ENCODE measurements around the gene PDE6B. TPM values are rescaled to one million over a fixed set of nuclear protein-coding genes. Genes with fewer than 3 reads are reported as not detected.
A peak's percentile ranks its signal among the peaks of the same experiment; 100 is the strongest.

The PDE6B gene
- total and polyA plus RNA-seq, 2 of the 13 experiments (the other 11 are each of a cell fraction or from before 2014, with no cell fraction given) = 0.38 to 0.40 TPM

DNA sequence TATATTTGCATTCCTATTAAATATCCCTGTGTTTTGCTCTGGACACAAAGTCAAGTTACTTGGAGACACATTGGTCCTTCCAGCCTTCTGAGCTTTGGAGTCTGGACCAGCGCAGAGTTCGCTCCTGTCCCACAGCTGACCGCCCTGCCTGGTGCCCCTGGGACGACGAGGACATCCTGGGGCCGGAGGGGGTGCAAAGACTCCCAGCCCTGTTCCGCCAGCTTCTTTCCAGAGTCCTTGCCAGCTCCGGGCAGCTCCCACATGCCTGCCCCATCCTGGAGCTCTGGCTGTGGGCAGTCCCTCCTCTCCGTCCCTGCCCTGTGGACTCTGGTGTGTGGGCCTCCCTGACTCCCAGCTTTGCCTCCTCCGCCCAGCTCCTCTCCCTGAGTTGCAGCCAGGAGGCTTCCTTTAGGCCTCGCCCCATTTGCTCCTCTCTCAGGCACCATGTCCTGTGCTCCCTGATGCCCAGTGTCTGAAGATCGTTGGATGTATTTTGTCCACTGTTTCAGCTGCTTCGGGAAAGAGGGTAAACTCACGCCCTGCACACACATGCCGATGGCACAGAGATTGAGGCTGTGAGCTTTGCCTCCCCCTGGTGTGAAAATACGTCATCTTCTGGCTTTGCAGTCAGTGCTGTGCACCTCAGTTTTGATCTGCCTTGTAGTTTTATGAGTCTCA lies 75.4 kb downstream of the PDE6B start (continued):
- TF ChIP-seq FOXK1 (CRISPR knock-in tag; IDR thresholded peaks at IDR 0.05; ENCODE audit: borderline replicate concordance, low read depth) = no peak
- TF ChIP-seq ZNF337 (CRISPR knock-in tag; IDR thresholded peaks at IDR 0.05; ENCODE audit: borderline replicate concordance, low read depth) = no peak
- TF ChIP-seq TRIM22 (IDR thresholded peaks at IDR 0.05) = no peak
- no peak for TF ChIP-seq THAP8 (CRISPR knock-in tag; IDR thresholded peaks at IDR 0.05; ENCODE audit: borderline replicate concordance)
- TF ChIP-seq KDM5A (IDR thresholded peaks at IDR 0.05; ENCODE audit: borderline replicate concordance, low read length) = no peak
- TF ChIP-seq ZNF878 (CRISPR knock-in tag; IDR thresholded peaks at IDR 0.05) = no peak
- no peak for TF ChIP-seq ZFP37 (CRISPR knock-in tag; IDR thresholded peaks at IDR 0.05; ENCODE audit: borderline replicate concordance)
- TF ChIP-seq KIAA2018 (CRISPR knock-in tag; IDR thresholded peaks at IDR 0.05; ENCODE audit: borderline replicate concordance) = no peak
- TF ChIP-seq HMGXB3 (CRISPR knock-in tag; IDR thresholded peaks at IDR 0.05; ENCODE audit: borderline replicate concordance) = no peak
- TF ChIP-seq STAG1 (CRISPR knock-in tag; IDR thresholded peaks at IDR 0.05) = peak; percentile 83
- TF ChIP-seq NRL (CRISPR knock-in tag; IDR thresholded peaks at IDR 0.05; ENCODE audit: borderline replicate concordance) = no peak
- no peak for TF ChIP-seq KLF16 (CRISPR knock-in tag; IDR thresholded peaks at IDR 0.05)
- no peak for TF ChIP-seq CENPX (CRISPR knock-in tag; IDR thresholded peaks at IDR 0.05)
- TF ChIP-seq ZNF251 (CRISPR knock-in tag; IDR thresholded peaks at IDR 0.05) = no peak
